ENCODE results near the gene RXRA. TPM values are rescaled to one million over a fixed set of nuclear protein-coding genes. Genes with fewer than 3 reads are reported as not detected.

The RXRA gene
- total RNA-seq, 4 donors from 2014 or later, result 39.4 to 81.3 (median 67.4) TPM

GRCh38 chr9:134352247-134352933 is 26.1 kb downstream of the RXRA start:
- H3K27ac ChIP-seq, result peak overlapping the region in 1 of 3 donors; percentile 23
- intact Hi-C loops (cut with DNase I), result no loop called here
- no peak for TF ChIP-seq POLR2A (IDR thresholded peaks at IDR 0.05)
- TF ChIP-seq, protein P1, sequence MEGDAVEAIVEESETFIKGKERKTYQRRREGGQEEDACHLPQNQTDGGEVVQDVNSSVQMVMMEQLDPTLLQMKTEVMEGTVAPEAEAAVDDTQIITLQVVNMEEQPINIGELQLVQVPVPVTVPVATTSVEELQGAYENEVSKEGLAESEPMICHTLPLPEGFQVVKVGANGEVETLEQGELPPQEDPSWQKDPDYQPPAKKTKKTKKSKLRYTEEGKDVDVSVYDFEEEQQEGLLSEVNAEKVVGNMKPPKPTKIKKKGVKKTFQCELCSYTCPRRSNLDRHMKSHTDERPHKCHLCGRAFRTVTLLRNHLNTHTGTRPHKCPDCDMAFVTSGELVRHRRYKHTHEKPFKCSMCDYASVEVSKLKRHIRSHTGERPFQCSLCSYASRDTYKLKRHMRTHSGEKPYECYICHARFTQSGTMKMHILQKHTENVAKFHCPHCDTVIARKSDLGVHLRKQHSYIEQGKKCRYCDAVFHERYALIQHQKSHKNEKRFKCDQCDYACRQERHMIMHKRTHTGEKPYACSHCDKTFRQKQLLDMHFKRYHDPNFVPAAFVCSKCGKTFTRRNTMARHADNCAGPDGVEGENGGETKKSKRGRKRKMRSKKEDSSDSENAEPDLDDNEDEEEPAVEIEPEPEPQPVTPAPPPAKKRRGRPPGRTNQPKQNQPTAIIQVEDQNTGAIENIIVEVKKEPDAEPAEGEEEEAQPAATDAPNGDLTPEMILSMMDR (IDR thresholded peaks at IDR 0.05), result no peak
- WGBS, 2 donors, result 80 to 84% methylated on average over 3 to 9 of the region's 18 CpGs
- H3K4me3 ChIP-seq (replicated peaks in 1 of 3), result no peak overlapping the region
- no peaks in the 10 kb centered on the region for H3K9me3 ChIP-seq
- no peaks in the 10 kb centered on the region for H3K27me3 ChIP-seq
- H3K4me1 ChIP-seq, result peaks cover 71 to 99% of the 10 kb centered on the region in 2 donors
- H3K36me3 ChIP-seq, result no peaks in the 10 kb centered on the region
- DNase-seq, result no peak

DNA sequence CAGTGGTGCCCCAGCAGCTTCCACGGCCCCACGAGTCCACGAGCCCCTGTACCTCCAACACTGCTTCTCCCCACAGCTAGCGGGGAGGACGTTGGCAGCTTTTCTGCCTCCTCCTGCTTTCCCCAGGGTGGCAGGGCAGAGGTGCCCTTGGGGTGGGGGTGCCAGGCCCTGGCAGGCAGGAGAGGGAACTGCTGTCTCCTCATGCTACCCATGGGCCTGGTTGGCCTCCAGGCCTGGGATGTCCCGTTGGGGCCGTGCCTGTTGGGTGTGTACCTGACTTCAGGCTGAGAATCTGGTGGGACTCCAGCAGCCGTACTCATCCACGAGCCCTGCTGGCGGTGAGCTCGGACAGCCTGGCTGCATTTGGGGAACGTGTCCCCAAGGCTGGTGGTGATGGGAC is 27.3 kb downstream of the RXRA start:
- Histone ChIP-seq H3K27me3 (no peaks in the 10 kb centered on the region), H3K36me3 (no peaks in the 10 kb centered on the region), H3K4me3 (replicated peaks in 1 of 3) (no peak overlapping the region), H3K4me1 (peaks cover 75 to 100% of the 10 kb centered on the region in 2 donors), H3K9me3 (no peaks in the 10 kb centered on the region), H3K27ac (no peak overlapping the region)
- no peak for TF ChIP-seq POLR2A (IDR thresholded peaks at IDR 0.05)
- TF ChIP-seq, protein P1 (IDR thresholded peaks at IDR 0.05), result no peak
- DNase-seq, result no peak
- intact Hi-C loops (cut with DNase I), result no loop called here
- WGBS, 2 donors, result 81 to 84% methylated on average over 5 to 10 of the region's 12 CpGs

DNA sequence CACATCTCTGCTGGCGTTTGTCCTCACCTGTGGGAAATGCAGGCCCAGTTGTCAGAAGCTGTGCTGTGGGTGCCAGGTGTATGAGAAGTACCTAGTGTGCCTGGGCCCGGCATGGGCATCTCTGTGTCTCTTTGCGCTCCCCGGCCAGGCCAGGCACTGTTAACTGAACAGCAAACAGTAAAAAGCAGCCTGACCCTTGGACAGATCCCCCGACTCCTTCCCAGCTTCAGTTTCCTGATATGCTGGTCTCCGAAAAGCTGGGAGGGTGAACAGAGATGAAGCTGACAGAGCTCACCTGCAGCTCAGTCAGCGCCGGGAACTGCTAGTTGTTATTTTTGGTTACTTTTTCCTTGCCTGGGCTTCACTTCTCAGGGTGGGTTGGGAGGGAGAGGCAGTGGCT is 28.9 kb downstream of the RXRA start:
- WGBS, 2 donors, result 29 to 56% methylated on average over 6 of the region's 8 CpGs
- H3K36me3 ChIP-seq, result no peaks in the 10 kb centered on the region
- H3K4me3 ChIP-seq (replicated peaks in 1 of 3), result no peak overlapping the region
- no peaks in the 10 kb centered on the region for H3K9me3 ChIP-seq
- no peak for DNase-seq
- intact Hi-C loops (cut with DNase I), result no loop called here
- peaks cover 74 to 99% of the 10 kb centered on the region in 2 donors for H3K4me1 ChIP-seq
- peak overlapping the region; percentile 3 to 77 (median 73) for H3K27ac ChIP-seq
- H3K27me3 ChIP-seq, result no peaks in the 10 kb centered on the region
- no peak for TF ChIP-seq POLR2A (IDR thresholded peaks at IDR 0.05)
- TF ChIP-seq, protein P1 (IDR thresholded peaks at IDR 0.05), result no peak

GRCh38 chr9:134355561-134356279 is 29.5 kb downstream of the RXRA start:
- no peak for TF ChIP-seq POLR2A (IDR thresholded peaks at IDR 0.05)
- TF ChIP-seq, protein P1 (IDR thresholded peaks at IDR 0.05), result no peak
- Histone ChIP-seq H3K27ac (peak overlapping the region; percentile 63 to 77 (median 73)), H3K4me3 (replicated peaks in 1 of 3) (no peak overlapping the region), H3K9me3 (no peaks in the 10 kb centered on the region), H3K27me3 (no peaks in the 10 kb centered on the region), H3K4me1 (peaks cover 71 to 99% of the 10 kb centered on the region in 2 donors), H3K36me3 (no peaks in the 10 kb centered on the region)
- 0% methylated on average over 6 of the region's 15 CpGs; no CpG with 5 or more reads in 1 of the 2 donors for WGBS, 2 donors
- peak; percentile 87 to 88 for DNase-seq
- intact Hi-C loops (cut with DNase I), result no loop called here

Data from thyroid gland (tissue), 4 donors.